Mucosa of descending colon (tissue), 3 donors: ENCODE measurements around the gene SPOP. TPM values are rescaled to one million over a fixed set of nuclear protein-coding genes. Genes with fewer than 3 reads are reported as not detected.

Experiments used
- ATAC-seq: fragments of 200-7000 bp; cut with Tn5 transposase; one replicate; pipeline ENCODE4 v1.9.1; 2020; ENCODE audit warnings: mild to moderate bottlenecking, moderate library complexity
- DNase-seq, 3 donors: peaks; one replicate each; pipeline ENCODE4 v3.0.0-alpha.2; 2020
- H3K36me3 ChIP-seq: fragments of 200-600 bp; one replicate; pipeline ENCODE4 v1.8.0; 2021; ENCODE audit warnings: low read depth, mild to moderate bottlenecking
- H3K4me1 ChIP-seq: fragments of 200-600 bp; one replicate; pipeline ENCODE4 v1.8.0; 2021; ENCODE audit warnings: low read depth, mild to moderate bottlenecking
- H3K4me3 ChIP-seq: fragments of 200-600 bp; one replicate; pipeline ENCODE4 v1.8.0; 2021; ENCODE audit warnings: mild to moderate bottlenecking
- H3K9me3 ChIP-seq: fragments of 200-600 bp; one replicate; pipeline ENCODE4 v1.8.0; 2021; ENCODE audit warnings: mild to moderate bottlenecking
- intact Hi-C, 2 donors: fragments of 100-400 bp; cut with DNase I in 1 of 2; cut with micrococcal nuclease in 1 of 2; formaldehyde crosslinking; loops; one replicate each; pipeline versions ENCODE4 v1.11.0 to v1.11.1; 2022; cut with DNase I, micrococcal nuclease
- total RNA-seq, 3 donors: library from RNA; stranded (reverse); fragmentation: NEBNext Ultra II Directional in 2 of 3; extraction: Animal tissue kit (Norgen Biotek cat#: 25700) in 2 of 3; gene quantifications; one replicate each; pipeline versions ENCODE4 v1.2.1 to v1.2.4, GENCODE V29; 2021 to 2023
- TF ChIP-seq, protein P1 (sequence below): fragments of 200-600 bp; IDR thresholded peaks from one replicate; pipeline ENCODE4 v1.8.0; 2022; ENCODE audit warnings: antibody characterized with exemption, mild to moderate bottlenecking
- donor health status: DM: no; HTN: no; CAD: no; lungs with moderate emphysema.
- donor health status: DM: no; HTN: no; CAD: no.
- donor health status: DM: no; HTN: yes; CAD: no.

Gene SPOP
- total RNA-seq, 3 donors from 2014 or later: 47.6 to 213 (median 56.2) TPM

DNA sequence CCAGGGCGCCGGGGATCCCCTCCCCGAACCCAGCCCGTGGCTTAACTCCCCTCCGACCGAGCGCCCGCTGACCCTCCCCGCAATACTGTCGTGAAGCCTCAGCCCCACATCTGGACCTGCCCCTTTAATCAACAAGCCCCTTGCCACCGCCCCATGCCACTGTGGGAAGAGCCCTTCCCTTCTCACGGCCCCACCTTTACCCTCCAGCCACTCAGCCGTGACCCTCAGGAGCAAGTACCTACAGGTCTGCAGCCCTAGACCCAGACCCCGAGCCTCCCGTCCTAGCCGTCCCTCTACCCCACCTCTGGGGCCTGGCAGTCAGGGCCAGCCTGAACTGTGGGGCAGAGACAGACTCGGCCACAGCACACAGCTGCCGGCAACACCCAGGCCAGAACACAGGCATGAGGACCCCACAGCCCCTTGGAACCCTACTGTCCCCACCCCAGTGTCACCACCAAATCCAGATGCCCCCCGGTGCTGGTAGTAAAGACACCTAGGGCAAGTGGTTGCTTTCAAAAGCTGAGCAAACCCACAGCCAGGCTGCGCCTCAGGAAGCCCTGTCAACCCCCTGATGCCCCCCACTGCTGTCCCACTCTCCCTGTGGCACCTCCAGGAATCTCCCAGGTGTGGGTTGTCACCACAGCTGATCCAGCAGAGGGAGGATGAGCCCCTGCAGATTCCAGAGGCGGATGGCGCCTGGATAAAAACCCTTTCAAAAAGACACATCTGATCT lies 100.8 kb downstream of the SPOP start:
- H3K4me3 ChIP-seq: no peak overlapping the region
- DNase-seq (no peak), ATAC-seq (no peak)
- no peaks in the 10 kb centered on the region for H3K36me3 ChIP-seq
- no peaks in the 10 kb centered on the region for H3K9me3 ChIP-seq
- TF ChIP-seq, protein P1, sequence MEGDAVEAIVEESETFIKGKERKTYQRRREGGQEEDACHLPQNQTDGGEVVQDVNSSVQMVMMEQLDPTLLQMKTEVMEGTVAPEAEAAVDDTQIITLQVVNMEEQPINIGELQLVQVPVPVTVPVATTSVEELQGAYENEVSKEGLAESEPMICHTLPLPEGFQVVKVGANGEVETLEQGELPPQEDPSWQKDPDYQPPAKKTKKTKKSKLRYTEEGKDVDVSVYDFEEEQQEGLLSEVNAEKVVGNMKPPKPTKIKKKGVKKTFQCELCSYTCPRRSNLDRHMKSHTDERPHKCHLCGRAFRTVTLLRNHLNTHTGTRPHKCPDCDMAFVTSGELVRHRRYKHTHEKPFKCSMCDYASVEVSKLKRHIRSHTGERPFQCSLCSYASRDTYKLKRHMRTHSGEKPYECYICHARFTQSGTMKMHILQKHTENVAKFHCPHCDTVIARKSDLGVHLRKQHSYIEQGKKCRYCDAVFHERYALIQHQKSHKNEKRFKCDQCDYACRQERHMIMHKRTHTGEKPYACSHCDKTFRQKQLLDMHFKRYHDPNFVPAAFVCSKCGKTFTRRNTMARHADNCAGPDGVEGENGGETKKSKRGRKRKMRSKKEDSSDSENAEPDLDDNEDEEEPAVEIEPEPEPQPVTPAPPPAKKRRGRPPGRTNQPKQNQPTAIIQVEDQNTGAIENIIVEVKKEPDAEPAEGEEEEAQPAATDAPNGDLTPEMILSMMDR: no peak
- intact Hi-C loops: no loop called here
- H3K4me1 ChIP-seq: peaks cover 18% of the 10 kb centered on the region

DNA sequence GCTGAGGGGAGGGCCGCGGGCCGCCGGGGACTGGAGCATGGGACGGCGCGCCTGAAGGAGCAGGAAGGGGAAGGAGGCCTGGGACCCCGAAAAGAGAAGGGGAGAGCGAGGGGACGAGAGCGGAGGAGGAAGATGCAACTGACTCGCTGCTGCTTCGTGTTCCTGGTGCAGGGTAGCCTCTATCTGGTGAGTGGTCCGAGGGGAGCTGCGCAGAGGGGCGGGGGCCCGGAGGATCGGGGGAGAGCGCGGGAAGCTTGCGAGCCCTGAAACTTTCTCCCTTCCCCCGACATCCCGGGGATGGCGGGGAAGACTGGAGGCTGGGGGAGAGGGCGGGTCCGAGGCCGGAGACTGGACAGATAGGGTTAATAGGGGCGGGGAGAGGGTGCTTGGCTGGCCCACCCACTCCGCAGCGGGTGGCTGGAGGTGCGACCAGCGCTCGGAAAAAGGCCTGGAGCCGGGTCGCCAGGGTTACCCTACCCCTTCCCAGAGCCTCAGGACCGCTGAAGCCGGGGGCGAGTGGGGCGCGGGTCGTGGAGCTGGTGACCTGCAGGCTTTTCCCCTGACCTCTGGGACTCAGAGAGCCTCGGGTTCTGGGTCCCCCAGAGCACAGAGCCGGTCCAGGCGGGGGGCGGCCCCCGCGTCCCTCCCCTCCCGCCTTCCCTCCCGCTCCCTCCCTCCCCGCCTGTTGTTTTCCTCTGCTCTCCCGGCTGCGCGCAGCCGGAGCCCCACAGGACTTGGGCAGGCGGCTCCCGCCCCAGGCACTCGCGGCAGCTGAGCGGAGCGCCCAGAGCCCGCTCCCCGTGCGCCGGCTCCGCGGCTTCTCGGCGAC lies 101.6 kb downstream of the SPOP start:
- no peak overlapping the region for H3K4me3 ChIP-seq
- intact Hi-C loops: no loop called here
- H3K36me3 ChIP-seq: no peaks in the 10 kb centered on the region
- H3K9me3 ChIP-seq: no peaks in the 10 kb centered on the region
- TF ChIP-seq, protein P1: no peak
- peaks cover 18% of the 10 kb centered on the region for H3K4me1 ChIP-seq
- peak in 1 of 3 donors; percentile 21 for DNase-seq
- ATAC-seq: peak; percentile 42

DNA sequence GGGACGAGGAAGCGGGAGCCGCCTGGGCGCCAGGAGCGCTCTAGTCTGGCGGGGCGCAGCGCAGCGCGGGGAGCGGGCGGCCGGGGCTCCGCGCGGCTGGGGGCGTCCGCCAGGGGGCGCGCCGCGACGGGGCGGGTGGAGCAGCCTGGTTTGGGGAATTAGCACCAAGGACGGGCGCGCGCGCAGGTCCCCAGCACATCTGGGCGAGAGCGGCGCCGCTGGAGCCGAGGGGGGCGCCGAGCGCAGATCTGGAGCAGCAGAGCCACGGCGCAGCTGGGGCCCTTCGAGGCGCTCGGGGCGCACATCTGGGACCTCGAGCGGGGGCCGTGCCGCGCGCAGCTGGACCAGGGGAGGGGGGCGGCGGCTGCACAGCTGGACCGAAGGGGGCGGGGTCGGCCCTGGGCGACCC lies 102.2 kb downstream of the SPOP start, which contains the start of gene NXPH3:
Gene NXPH3 (plus strand): TSS at position 193 of the 409 bp plus-strand sequence. CDS start 349 bp downstream, outside the sequence.
- intact Hi-C loops: no loop called here
- Histone ChIP-seq H3K36me3 (no peaks in the 10 kb centered on the region), H3K4me3 (no peak within 1 kb of the TSS), H3K9me3 (no peaks in the 10 kb centered on the region), H3K4me1 (peaks cover 18% of the 10 kb centered on the region)
- TF ChIP-seq, protein P1: peak; percentile 66
- DNase-seq: peak; percentile 48 to 81 (median 70)
- ATAC-seq: peak; percentile 79

DNA sequence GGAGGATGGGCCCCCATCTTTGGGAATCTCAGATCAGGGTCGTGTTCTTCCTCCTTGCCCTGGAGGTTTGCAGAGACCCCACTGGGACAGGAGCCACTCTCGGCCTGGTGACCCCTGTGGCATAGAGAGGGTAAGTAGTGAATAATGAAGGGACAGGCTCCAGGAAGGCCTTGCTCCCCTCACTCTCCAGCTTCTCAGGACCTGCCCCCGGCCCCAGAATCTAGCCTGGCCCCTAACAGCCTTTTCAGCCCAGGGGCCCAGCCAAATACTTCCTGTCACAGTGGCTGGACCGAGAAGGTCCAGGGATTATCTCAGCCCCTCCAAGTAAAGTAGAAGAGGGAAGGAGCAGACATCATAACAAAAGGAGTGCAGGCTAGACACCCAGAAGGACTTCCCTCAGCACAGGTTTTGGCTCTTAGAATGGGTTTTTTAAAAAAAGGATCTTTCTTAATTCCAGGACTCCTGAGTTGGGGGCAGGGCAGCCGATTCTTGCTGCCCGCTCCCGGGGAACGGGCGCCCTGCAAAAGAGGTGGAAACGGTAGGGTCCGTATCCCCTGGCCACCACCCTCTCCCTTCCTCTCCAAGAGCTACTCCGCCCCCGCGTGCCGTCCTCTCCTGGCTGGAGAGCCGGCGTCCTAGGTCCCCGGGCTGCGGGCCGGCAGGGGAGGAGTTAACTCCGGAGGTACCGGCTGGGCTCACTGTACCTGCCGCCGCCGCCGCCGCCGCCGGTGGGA lies 102.8 kb downstream of the SPOP start:
- Histone ChIP-seq H3K4me1 (peaks cover 18% of the 10 kb centered on the region), H3K36me3 (no peaks in the 10 kb centered on the region), H3K4me3 (no peak overlapping the region), H3K9me3 (no peaks in the 10 kb centered on the region)
- DNase-seq (no peak), ATAC-seq (no peak)
- TF ChIP-seq, protein P1: no peak
- intact Hi-C loops: no loop called here

DNA sequence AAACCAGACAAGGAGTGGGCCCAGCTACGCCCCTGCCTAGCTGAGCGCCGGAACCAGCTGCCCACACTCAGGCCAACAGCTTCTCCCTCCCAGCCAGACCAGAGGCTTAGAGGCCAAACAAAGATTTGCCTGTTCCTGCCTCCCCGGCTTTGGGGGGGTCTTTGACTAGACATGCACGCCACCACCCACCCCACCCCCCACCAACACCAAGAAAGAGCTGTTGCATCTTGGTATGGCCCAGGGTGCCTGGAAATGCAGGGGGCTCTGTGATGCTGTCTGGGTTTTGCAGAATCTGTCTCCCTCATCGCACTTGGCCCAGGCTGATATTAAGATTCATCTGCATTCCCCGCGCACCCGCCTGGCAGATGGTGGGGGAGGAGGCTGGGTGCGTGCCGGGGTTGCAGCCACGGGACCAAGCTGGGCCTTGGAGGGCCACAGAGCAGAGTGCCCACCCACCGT lies 103.5 kb downstream of the SPOP start:
- no peaks in the 10 kb centered on the region for H3K9me3 ChIP-seq
- no peak overlapping the region for H3K4me3 ChIP-seq
- peaks cover 22% of the 10 kb centered on the region for H3K4me1 ChIP-seq
- TF ChIP-seq, protein P1: no peak
- intact Hi-C loops: no loop called here
- ATAC-seq (no peak), DNase-seq (no peak)
- H3K36me3 ChIP-seq: no peaks in the 10 kb centered on the region
